H9 (cell line): ENCODE data around the gene DLGAP4. TPM values are rescaled to one million over a fixed set of nuclear protein-coding genes. Genes with fewer than 3 reads are reported as not detected.

ENCODE experiments used
- DNase-seq: peaks from one replicate; pipeline ENCODE4 v3.0.0-alpha.2; 2017
- H2AFZ ChIP-seq: one replicate; pipeline ENCODE4 v1.6.1; 2013; ENCODE audit warnings: mild to moderate bottlenecking, low read length, control low read depth, moderate library complexity
- H2AK5ac ChIP-seq: 2 replicates; pipeline ENCODE4 v1.6.1; 2013; ENCODE audit warnings: low read length, control low read depth, mixed read lengths; ENCODE audit not compliant: insufficient read length
- H2BK120ac ChIP-seq: one replicate; pipeline ENCODE4 v1.6.1; 2013; ENCODE audit warnings: low read depth, mild to moderate bottlenecking, low read length, control low read depth, inconsistent platforms; ENCODE audit not compliant: poor library complexity, severe bottlenecking
- H2BK12ac ChIP-seq: 2 replicates; pipeline ENCODE4 v1.6.1; 2013; ENCODE audit warnings: low read length, control low read depth, mixed read lengths, low read depth; ENCODE audit not compliant: insufficient read length
- H2BK15ac ChIP-seq: 2 replicates; pipeline ENCODE4 v1.6.1; 2013; ENCODE audit warnings: low read depth, low read length, control low read depth
- H2BK20ac ChIP-seq: one replicate; pipeline ENCODE4 v1.6.1; 2013; ENCODE audit warnings: low read depth, mild to moderate bottlenecking, low read length, control low read depth, inconsistent platforms; ENCODE audit not compliant: poor library complexity, severe bottlenecking
- H2BK5ac ChIP-seq: 2 replicates; pipeline ENCODE4 v1.6.1; 2013; ENCODE audit warnings: low read length, control low read depth, mixed read lengths; ENCODE audit not compliant: insufficient read length
- H3K14ac ChIP-seq: 2 replicates; pipeline ENCODE4 v1.6.1; 2013; ENCODE audit warnings: low read length, control low read depth; ENCODE audit not compliant: insufficient read depth
- H3K18ac ChIP-seq: 2 replicates; pipeline ENCODE4 v1.6.1; 2013; ENCODE audit warnings: low read depth, mild to moderate bottlenecking, mixed read lengths, low read length, control low read depth; ENCODE audit not compliant: insufficient read length
- H3K23ac ChIP-seq: 2 replicates; pipeline ENCODE4 v1.6.1; 2013; ENCODE audit warnings: low read length, control low read depth, mixed read lengths, low read depth; ENCODE audit not compliant: insufficient read length
- H3K23me2 ChIP-seq: 2 replicates; pipeline ENCODE4 v1.6.1; 2013; ENCODE audit warnings: low read depth, mild to moderate bottlenecking, mixed read lengths, low read length, control low read depth; ENCODE audit not compliant: insufficient read length, poor library complexity, severe bottlenecking
- H3K27ac ChIP-seq: 2 replicates; pipeline ENCODE4 v1.5.1; 2013; ENCODE audit warnings: low read length, control low read depth, mixed read lengths, low read depth; ENCODE audit not compliant: insufficient read length
- H3K27me3 ChIP-seq: 2 replicates; pipeline ENCODE4 v1.6.1; 2013; ENCODE audit warnings: low read length, control low read depth, inconsistent platforms; ENCODE audit not compliant: insufficient read depth
- H3K4ac ChIP-seq: 2 replicates; pipeline ENCODE4 v1.6.1; 2013; ENCODE audit warnings: low read depth, mild to moderate bottlenecking, control low read depth, inconsistent platforms, low read length, moderate library complexity
- H3K4me1 ChIP-seq: 2 replicates; pipeline ENCODE4 v1.6.1; 2013; ENCODE audit warnings: low read length, control low read depth, inconsistent platforms; ENCODE audit not compliant: insufficient read depth
- H3K4me2 ChIP-seq: 2 replicates; pipeline ENCODE4 v1.6.1; 2013; ENCODE audit warnings: low read length, control low read depth, mixed read lengths; ENCODE audit not compliant: insufficient read length, insufficient read depth
- H3K56ac ChIP-seq: 2 replicates; pipeline ENCODE4 v1.6.1; 2013; ENCODE audit warnings: low read depth, mild to moderate bottlenecking, mixed read lengths, low read length, control low read depth; ENCODE audit not compliant: insufficient read length
- H3K79me1 ChIP-seq: 2 replicates; pipeline ENCODE4 v1.6.1; 2013; ENCODE audit warnings: low read depth, mild to moderate bottlenecking, moderate library complexity, low read length, control low read depth, inconsistent platforms; ENCODE audit not compliant: insufficient read depth, poor library complexity, severe bottlenecking
- H3K79me2 ChIP-seq: 2 replicates; pipeline ENCODE4 v1.6.1; 2013; ENCODE audit warnings: low read length, control low read depth, inconsistent platforms; ENCODE audit not compliant: insufficient read depth
- H3K9ac ChIP-seq: 2 replicates; pipeline ENCODE4 v1.6.1; 2013; ENCODE audit warnings: low read length, control low read depth, mixed read lengths; ENCODE audit not compliant: insufficient read length; ENCODE audit errors: extremely low read depth
- H3K9me3 ChIP-seq: one replicate; pipeline ENCODE4 v1.6.1; 2013; ENCODE audit warnings: low read depth, low read length, inconsistent platforms; ENCODE audit not compliant: control insufficient read depth
- H3T11ph ChIP-seq: one replicate; pipeline ENCODE4 v1.6.1; 2013; ENCODE audit warnings: mild to moderate bottlenecking, low read length, control low read depth, inconsistent platforms
- H4K20me1 ChIP-seq: one replicate; pipeline ENCODE4 v1.6.1; 2013; ENCODE audit not compliant: control insufficient read depth, insufficient read length, insufficient read depth
- H4K5ac ChIP-seq: 2 replicates; pipeline ENCODE4 v1.6.1; 2013; ENCODE audit warnings: low read depth, mild to moderate bottlenecking, mixed read lengths, low read length, control low read depth; ENCODE audit not compliant: insufficient read length
- H4K8ac ChIP-seq: replicated peaks from 2 replicates; pipeline ENCODE4 v1.6.1; 2013; ENCODE audit warnings: low read length, control low read depth, mixed read lengths, low read depth; ENCODE audit not compliant: insufficient read length
- H4K91ac ChIP-seq: 2 replicates; pipeline ENCODE4 v1.6.1; 2013; ENCODE audit warnings: low read depth, mild to moderate bottlenecking, moderate library complexity, mixed read lengths, low read length, control low read depth; ENCODE audit not compliant: insufficient read length
- H3K27ac Mint-ChIP-seq, 3 experiments: 2 replicates in 2 of 3; 3 replicates in 1 of 3; pipeline ENCODE4 v1.8.0; 2020 to 2021; ENCODE audit warnings: mixed read lengths in 3 of 3, mild to moderate bottlenecking in 1 of 3, moderate library complexity in 1 of 3
- H3K27me3 Mint-ChIP-seq: 2 replicates; pipeline ENCODE4 v1.8.0; 2021; ENCODE audit warnings: low read depth, mild to moderate bottlenecking, moderate library complexity, mixed read lengths
- H3K36me3 Mint-ChIP-seq, 3 experiments: 2 replicates in 2 of 3; 3 replicates in 1 of 3; pipeline ENCODE4 v1.8.0; 2020 to 2021; ENCODE audit warnings: low read depth in 3 of 3, mixed read lengths in 3 of 3; ENCODE audit not compliant: insufficient read depth in 1 of 3
- H3K4me1 Mint-ChIP-seq, 2 experiments: 2 replicates each; pipeline ENCODE4 v1.8.0; 2020; ENCODE audit warnings: mixed read lengths in 2 of 2
- H3K4me3 Mint-ChIP-seq, 2 experiments: 2 replicates in 1 of 2; 3 replicates in 1 of 2; pipeline ENCODE4 v1.8.0; 2020 to 2021; ENCODE audit warnings: mild to moderate bottlenecking in 2 of 2, mixed read lengths in 2 of 2, moderate library complexity in 1 of 2
- H3K9me3 Mint-ChIP-seq, 2 experiments: 2 replicates in 1 of 2; 3 replicates in 1 of 2; pipeline ENCODE4 v1.8.0; 2020; ENCODE audit warnings: mild to moderate bottlenecking in 2 of 2, mixed read lengths in 2 of 2, moderate library complexity in 1 of 2
- WGBS: extraction: QIAGEN DNeasy Blood & Tissue Kit; methylation state at CpG from one replicate; pipeline ENCODE4 v1.1.7; 2013; ENCODE audit warnings: missing lambda C conversion rate, low lambda C conversion rate, mixed read lengths; ENCODE audit not compliant: insufficient read length; ENCODE audit errors: extremely low coverage; 5-methylcytosine and 5-hydroxymethylcytosine counted together
- total RNA-seq: library from RNA; stranded (reverse); gene quantifications from 2 replicates; pipeline ENCODE4 v1.2.1, GENCODE V29; 2021
- TF ChIP-seq, protein P1 (sequence below): fragments of 200-600 bp; sonication (generic); conservative IDR thresholded peaks from 3 replicates; pipeline ENCODE4 v1.8.0; 2021; ENCODE audit warnings: antibody characterized with exemption, mild to moderate bottlenecking

The DLGAP4 gene
- total RNA-seq, 1 experiment from 2014 or later: 48.0 TPM

DNA sequence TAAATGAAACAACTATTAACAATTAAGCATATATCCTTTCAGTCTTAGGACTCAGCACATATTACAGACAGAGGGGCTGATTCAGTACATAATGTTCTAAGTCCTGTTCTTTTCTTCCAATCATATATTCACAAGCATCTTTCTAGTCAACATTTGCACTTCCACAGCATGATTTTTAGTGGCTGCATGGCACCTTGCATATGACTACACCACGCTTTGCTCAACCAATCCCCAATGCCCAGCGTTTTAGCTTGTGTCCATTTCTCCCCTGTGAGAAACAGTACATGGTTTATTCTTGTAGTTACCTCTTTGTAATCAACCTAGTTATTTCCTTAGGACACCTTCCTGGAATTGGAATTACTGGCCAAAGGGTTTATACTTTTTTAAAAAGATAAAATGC is 36.6 kb upstream of the DLGAP4 start:
- Histone ChIP-seq H3K23me2 (no peaks in the 10 kb centered on the region), H2BK12ac (no peak overlapping the region), H3K9me3 (no peaks in the 10 kb centered on the region), H3K4ac (no peak overlapping the region), H3K27ac (no peak overlapping the region), H4K5ac (no peak overlapping the region), H3K79me1 (no peaks in the 10 kb centered on the region), H3K4me2 (no peak overlapping the region), H4K8ac (no peak overlapping the region), H3K9ac (no peak overlapping the region), H3T11ph (no peak overlapping the region), H3K23ac (no peak overlapping the region), H2AK5ac (no peak overlapping the region), H3K79me2 (no peaks in the 10 kb centered on the region), H3K14ac (no peak overlapping the region), H2AFZ (no peak overlapping the region), H2BK5ac (no peak overlapping the region), H3K18ac (no peak overlapping the region), H3K56ac (no peak overlapping the region), H2BK120ac (no peak overlapping the region), H2BK20ac (no peak overlapping the region), H4K20me1 (no peaks in the 10 kb centered on the region), H4K91ac (no peak overlapping the region), H3K27me3 (no peaks in the 10 kb centered on the region), H2BK15ac (no peak overlapping the region), H3K4me1 (0 out of 2 replicates have a peak, but pooled peaks cover 3% of the 10 kb centered on the region)
- TF ChIP-seq, protein P1, sequence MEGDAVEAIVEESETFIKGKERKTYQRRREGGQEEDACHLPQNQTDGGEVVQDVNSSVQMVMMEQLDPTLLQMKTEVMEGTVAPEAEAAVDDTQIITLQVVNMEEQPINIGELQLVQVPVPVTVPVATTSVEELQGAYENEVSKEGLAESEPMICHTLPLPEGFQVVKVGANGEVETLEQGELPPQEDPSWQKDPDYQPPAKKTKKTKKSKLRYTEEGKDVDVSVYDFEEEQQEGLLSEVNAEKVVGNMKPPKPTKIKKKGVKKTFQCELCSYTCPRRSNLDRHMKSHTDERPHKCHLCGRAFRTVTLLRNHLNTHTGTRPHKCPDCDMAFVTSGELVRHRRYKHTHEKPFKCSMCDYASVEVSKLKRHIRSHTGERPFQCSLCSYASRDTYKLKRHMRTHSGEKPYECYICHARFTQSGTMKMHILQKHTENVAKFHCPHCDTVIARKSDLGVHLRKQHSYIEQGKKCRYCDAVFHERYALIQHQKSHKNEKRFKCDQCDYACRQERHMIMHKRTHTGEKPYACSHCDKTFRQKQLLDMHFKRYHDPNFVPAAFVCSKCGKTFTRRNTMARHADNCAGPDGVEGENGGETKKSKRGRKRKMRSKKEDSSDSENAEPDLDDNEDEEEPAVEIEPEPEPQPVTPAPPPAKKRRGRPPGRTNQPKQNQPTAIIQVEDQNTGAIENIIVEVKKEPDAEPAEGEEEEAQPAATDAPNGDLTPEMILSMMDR: no peak
- H3K36me3 Mint-ChIP-seq: no peaks in the 10 kb centered on the region
- WGBS: no CpG with 5 or more reads among the region's 2 CpGs
- peaks cover 12 to 42% of the 10 kb centered on the region in 2 experiments for H3K4me1 Mint-ChIP-seq
- DNase-seq: no peak
- no peak overlapping the region for H3K27ac Mint-ChIP-seq
- H3K9me3 Mint-ChIP-seq: no peaks in the 10 kb centered on the region
- H3K4me3 Mint-ChIP-seq: no peak overlapping the region
- no peaks in the 10 kb centered on the region; the same call in 1 of the 2 replicates for H3K27me3 Mint-ChIP-seq
